ENCODE results near the gene TRAF5. TPM values are rescaled to one million over a fixed set of nuclear protein-coding genes. Genes with fewer than 3 reads are reported as not detected.

TRAF5 gene
- total RNA-seq, 2 experiments from 2014 or later: 42.5 to 44.6 TPM

GRCh38 chr1:211328866-211329475 is 2.3 kb downstream of the TRAF5 start:
- Mint-ChIP-seq H3K27ac (peak overlapping the region; percentile 90), H3K9me3 (no peaks in the 10 kb centered on the region), H3K4me1 (ENCODE audit: low read depth) (peaks cover 73% of the 10 kb centered on the region), H3K36me3 (peaks cover 11% of the 10 kb centered on the region), H3K4me3 (peak overlapping the region; percentile 88), H3K27me3 (no peaks in the 10 kb centered on the region)
- ChIA-PET CTCF (interaction anchor here (0.7 to 2.7 kb wide), 10 partner anchors 10 to 186 kb away, joined by 3 to 11 read pairs (median 4); no protein-coding TSS in a partner anchor), POLR2A (interaction anchor here (0.9 to 1.7 kb wide), 2 partner anchors 47 to 53 kb away, joined by 3 to 4 read pairs; no protein-coding TSS in a partner anchor)
- DNase-seq: no peak
- intact Hi-C loops (cut with micrococcal nuclease): loop anchor here (10.0 kb wide), 1 partner anchor 706 kb away; the partner anchor contains the start of genes DTL and INTS7

GRCh38 chr1:211329764-211330201 is 3.1 kb downstream of the TRAF5 start:
- peak overlapping the region; percentile 90 for H3K27ac Mint-ChIP-seq
- ChIA-PET CTCF (interaction anchor here (0.8 to 1.7 kb wide), 6 partner anchors 10 to 184 kb away, joined by 3 to 8 read pairs (median 4); no protein-coding TSS in a partner anchor), POLR2A (interaction anchor here (0.9 to 1.7 kb wide), 2 partner anchors 48 to 52 kb away, joined by 3 to 4 read pairs; no protein-coding TSS in a partner anchor)
- peaks cover 75% of the 10 kb centered on the region for H3K4me1 Mint-ChIP-seq (ENCODE audit: low read depth)
- peak overlapping the region; percentile 88 for H3K4me3 Mint-ChIP-seq
- intact Hi-C loops (cut with micrococcal nuclease): loop anchor here (10.0 kb wide), 1 partner anchor 705 kb away; the partner anchor contains the start of genes DTL and INTS7
- no peaks in the 10 kb centered on the region for H3K9me3 Mint-ChIP-seq
- no peaks in the 10 kb centered on the region for H3K27me3 Mint-ChIP-seq
- no peak for DNase-seq
- H3K36me3 Mint-ChIP-seq: peaks cover 11% of the 10 kb centered on the region

GRCh38 chr1:211330282-211330936 is 3.8 kb downstream of the TRAF5 start:
- ChIA-PET POLR2A (interaction anchor here (1.7 kb wide), 1 partner anchor 49 kb away, joined by 4 read pairs; no protein-coding TSS in a partner anchor), CTCF (interaction anchor here (0.8 to 1.1 kb wide), 2 partner anchors 17 to 146 kb away, joined by 3 read pairs; no protein-coding TSS in a partner anchor)
- intact Hi-C loops (cut with micrococcal nuclease): no loop called here
- H3K4me3 Mint-ChIP-seq: peak overlapping the region; percentile 88
- H3K27me3 Mint-ChIP-seq: no peaks in the 10 kb centered on the region
- H3K9me3 Mint-ChIP-seq: no peaks in the 10 kb centered on the region
- peaks cover 77% of the 10 kb centered on the region for H3K4me1 Mint-ChIP-seq (ENCODE audit: low read depth)
- DNase-seq: no peak
- H3K27ac Mint-ChIP-seq: peak overlapping the region; percentile 90
- peaks cover 11% of the 10 kb centered on the region for H3K36me3 Mint-ChIP-seq

GRCh38 chr1:211331011-211331709 is 4.5 kb downstream of the TRAF5 start:
- no peak for DNase-seq
- Mint-ChIP-seq H3K36me3 (peaks cover 11% of the 10 kb centered on the region), H3K4me3 (no peak overlapping the region), H3K27me3 (no peaks in the 10 kb centered on the region), H3K9me3 (no peaks in the 10 kb centered on the region), H3K4me1 (ENCODE audit: low read depth) (peaks cover 78% of the 10 kb centered on the region), H3K27ac (peak overlapping the region; percentile 90)
- ChIA-PET POLR2A (no interaction called here), CTCF (interaction anchor here (2.8 kb wide), 1 partner anchor 8 kb away, joined by 17 read pairs; no protein-coding TSS in a partner anchor)
- intact Hi-C loops (cut with micrococcal nuclease): no loop called here

GRCh38 chr1:211332036-211332616 is 5.5 kb downstream of the TRAF5 start:
- no peaks in the 10 kb centered on the region for H3K9me3 Mint-ChIP-seq
- no peak overlapping the region for H3K4me3 Mint-ChIP-seq
- DNase-seq: no peak
- CTCF ChIA-PET: interaction anchor here (2.8 kb wide), 1 partner anchor 9 kb away, joined by 17 read pairs; no protein-coding TSS in a partner anchor
- no peaks in the 10 kb centered on the region for H3K27me3 Mint-ChIP-seq
- POLR2A ChIA-PET: no interaction called here
- H3K27ac Mint-ChIP-seq: peak overlapping the region; percentile 63
- H3K36me3 Mint-ChIP-seq: peaks cover 11% of the 10 kb centered on the region
- peaks cover 85% of the 10 kb centered on the region for H3K4me1 Mint-ChIP-seq (ENCODE audit: low read depth)
- intact Hi-C loops (cut with micrococcal nuclease): no loop called here

GRCh38 chr1:211332830-211333229 is 6.2 kb downstream of the TRAF5 start:
- Mint-ChIP-seq H3K27ac (peak overlapping the region; percentile 7), H3K36me3 (peaks cover 11% of the 10 kb centered on the region), H3K4me1 (ENCODE audit: low read depth) (peaks cover 92% of the 10 kb centered on the region), H3K27me3 (no peaks in the 10 kb centered on the region), H3K9me3 (no peaks in the 10 kb centered on the region), H3K4me3 (no peak overlapping the region)
- ChIA-PET POLR2A (no interaction called here), CTCF (interaction anchor here (2.8 kb wide), 1 partner anchor 10 kb away, joined by 17 read pairs; no protein-coding TSS in a partner anchor)
- DNase-seq: no peak
- intact Hi-C loops (cut with micrococcal nuclease): no loop called here

- Mint-ChIP-seq H3K27me3 (no peaks in the 10 kb centered on the region), H3K9me3 (no peaks in the 10 kb centered on the region), H3K4me1 (ENCODE audit: low read depth) (peaks cover 89% of the 10 kb centered on the region), H3K4me3 (no peak overlapping the region), H3K27ac (peak overlapping the region; percentile 0), H3K36me3 (peaks cover 11% of the 10 kb centered on the region)
- no peak for DNase-seq
- ChIA-PET POLR2A (no interaction called here), CTCF (interaction anchor here (1.2 to 2.8 kb wide), 2 partner anchors 8 to 11 kb away, joined by 3 to 17 read pairs; no protein-coding TSS in a partner anchor)
- intact Hi-C loops (cut with micrococcal nuclease): no loop called here
These were observed 7.3 kb downstream of the TRAF5 start for GRCh38 chr1:211333906-211334305.

GRCh38 chr1:211334986-211335385 is 8.4 kb downstream of the TRAF5 start:
- CTCF ChIA-PET: interaction anchor here (1.2 to 6.5 kb wide), 3 partner anchors 9 to 135 kb away, joined by 3 to 36 read pairs (median 5); no protein-coding TSS in a partner anchor
- peaks cover 8% of the 10 kb centered on the region for H3K36me3 Mint-ChIP-seq
- no peaks in the 10 kb centered on the region for H3K27me3 Mint-ChIP-seq
- intact Hi-C loops (cut with micrococcal nuclease): loop anchor here (1.0 kb wide), 1 partner anchor 12 kb away; no protein-coding TSS in a partner anchor
- POLR2A ChIA-PET: interaction anchor here (1.4 kb wide), 1 partner anchor 12 kb away, joined by 6 read pairs; no protein-coding TSS in a partner anchor
- H3K4me3 Mint-ChIP-seq: peak overlapping the region; percentile 48
- DNase-seq: peak; percentile 52
- peaks cover 86% of the 10 kb centered on the region for H3K4me1 Mint-ChIP-seq (ENCODE audit: low read depth)
- peak overlapping the region; percentile 86 for H3K27ac Mint-ChIP-seq
- no peaks in the 10 kb centered on the region for H3K9me3 Mint-ChIP-seq

- intact Hi-C loops (cut with micrococcal nuclease): loop anchor here (1.0 kb wide), 2 partner anchors 12 to 18 kb away; no protein-coding TSS in a partner anchor
- Mint-ChIP-seq H3K9me3 (no peaks in the 10 kb centered on the region), H3K4me1 (ENCODE audit: low read depth) (peaks cover 82% of the 10 kb centered on the region), H3K27ac (peak overlapping the region; percentile 86), H3K27me3 (no peaks in the 10 kb centered on the region), H3K36me3 (peaks cover 2% of the 10 kb centered on the region), H3K4me3 (peak overlapping the region; percentile 48)
- ChIA-PET CTCF (interaction anchor here (1.0 to 6.5 kb wide), 3 partner anchors 12 to 135 kb away, joined by 3 to 36 read pairs (median 5); no protein-coding TSS in a partner anchor), POLR2A (interaction anchor here (1.2 to 1.4 kb wide), 2 partner anchors 11 to 12 kb away, joined by 3 to 6 read pairs; no protein-coding TSS in a partner anchor)
- DNase-seq: peak; percentile 38
These were observed 9.0 kb downstream of the TRAF5 start for GRCh38 chr1:211335522-211336157.

- POLR2A ChIA-PET: interaction anchor here (1.2 kb wide), 1 partner anchor 10 kb away, joined by 3 read pairs; no protein-coding TSS in a partner anchor
- intact Hi-C loops (cut with micrococcal nuclease): loop anchor here (1.0 kb wide), 1 partner anchor 17 kb away; no protein-coding TSS in a partner anchor
- CTCF ChIA-PET: interaction anchor here (0.5 to 6.5 kb wide), 4 partner anchors 13 to 323 kb away, joined by 3 to 36 read pairs (median 4); no protein-coding TSS in a partner anchor
These were observed 9.5 kb downstream of the TRAF5 start for GRCh38 chr1:211336161-211336560.

More at GRCh38 chr1:211336161-211336560, 9.5 kb downstream of the TRAF5 start:
- no peak overlapping the region for H3K4me3 Mint-ChIP-seq
- H3K27ac Mint-ChIP-seq: peak overlapping the region; percentile 86
- no peaks in the 10 kb centered on the region for H3K27me3 Mint-ChIP-seq
- peaks cover 82% of the 10 kb centered on the region for H3K4me1 Mint-ChIP-seq (ENCODE audit: low read depth)
- no peaks in the 10 kb centered on the region for H3K9me3 Mint-ChIP-seq
- no peaks in the 10 kb centered on the region for H3K36me3 Mint-ChIP-seq
- DNase-seq: no peak
